GM19351 (cell line): Measurements from ENCODE around the gene SAMD14.
A peak's percentile ranks its signal among the peaks of the same experiment; 100 is the strongest.

Experiments
- ATAC-seq: cut with Tn5 transposase; IDR thresholded peaks from one replicate; pipeline ENCODE4 v1.9.1; 2021; ENCODE audit warnings: mild to moderate bottlenecking, moderate library complexity; ENCODE audit not compliant: unreplicated experiment

SAMD14 gene

GRCh38 chr17:50097926-50098325, 32.0 kb downstream of the SAMD14 start:
- no peak for ATAC-seq

- ATAC-seq, result no peak
These were observed 32.5 kb downstream of the SAMD14 start for GRCh38 chr17:50097455-50097854.

GRCh38 chr17:50096758-50097157, 33.2 kb downstream of the SAMD14 start:
- ATAC-seq, result no peak

GRCh38 chr17:50096092-50096491, 33.9 kb downstream of the SAMD14 start:
- no peak for ATAC-seq

GRCh38 chr17:50095626-50096037, 34.3 kb downstream of the SAMD14 start:
- ATAC-seq, result no peak

- ATAC-seq, result peak; percentile 89
These were observed 35.0 kb downstream of the SAMD14 start, which contains the start of gene PDK2 for GRCh38 chr17:50094753-50095619. Gene PDK2, plus strand, starts transcription at chr17:50095351. Its CDS starts 85 bp downstream, at chr17:50095436.

GRCh38 chr17:50094243-50094752, 35.7 kb downstream of the SAMD14 start:
- no peak for ATAC-seq

GRCh38 chr17:50093807-50094206, 36.2 kb downstream of the SAMD14 start:
- no peak for ATAC-seq

- no peak for ATAC-seq
These were observed 36.7 kb downstream of the SAMD14 start for GRCh38 chr17:50093246-50093645.

GRCh38 chr17:50091918-50092285, 38.1 kb downstream of the SAMD14 start:
- ATAC-seq, result no peak

- no peak for ATAC-seq
These were observed 38.7 kb downstream of the SAMD14 start for GRCh38 chr17:50090971-50091917.

- no peak for ATAC-seq
These were observed 39.9 kb downstream of the SAMD14 start for GRCh38 chr17:50090071-50090470.

- ATAC-seq, result no peak
These were observed 40.8 kb downstream of the SAMD14 start for GRCh38 chr17:50088952-50089825.

GRCh38 chr17:50087912-50088405, 42.0 kb downstream of the SAMD14 start:
- no peak for ATAC-seq

- ATAC-seq, result peak; percentile 56
These were observed 42.6 kb downstream of the SAMD14 start for GRCh38 chr17:50087246-50087911.

- no peak for ATAC-seq
These were observed 48.2 kb downstream of the SAMD14 start for GRCh38 chr17:50081757-50082156.

GRCh38 chr17:50080827-50081226, 49.1 kb downstream of the SAMD14 start:
- ATAC-seq, result no peak

- no peak for ATAC-seq
These were observed 49.9 kb downstream of the SAMD14 start for GRCh38 chr17:50080096-50080480.

- no peak for ATAC-seq
These were observed 50.4 kb downstream of the SAMD14 start for GRCh38 chr17:50079334-50080095.
